ENCODE measurements around the gene DOCK3.
"Not testable (repeated sequence)": the region's sequence is repeated elsewhere in the genome, so short reads cannot be mapped to it uniquely, and the experiment has no call there.

DOCK3 gene

DNA sequence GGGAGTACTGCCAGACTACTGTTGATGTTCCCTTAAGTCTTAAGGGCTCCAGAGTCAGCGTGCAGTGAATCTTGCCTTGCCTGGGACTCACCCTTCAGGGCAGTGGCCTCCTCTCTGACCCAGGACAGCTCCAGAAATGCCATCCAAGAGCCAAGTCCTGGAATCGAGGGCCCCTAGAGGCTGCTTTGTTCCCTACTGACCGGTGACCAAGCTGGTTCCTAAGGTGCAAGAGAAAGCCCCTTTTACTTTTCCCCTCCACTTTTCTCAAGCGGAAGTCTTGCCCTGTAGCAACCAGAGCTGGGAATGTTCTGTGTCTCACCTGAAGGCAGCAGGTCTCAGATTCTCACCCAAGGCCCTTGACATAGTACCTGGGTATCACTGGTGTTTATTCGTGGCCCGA, 238.0 kb downstream of the DOCK3 start:
- H3K4me3 ChIP-seq (ENCODE audit: low read depth in 1 of 2, low read length in 2 of 2) = no peak overlapping the region

DNA sequence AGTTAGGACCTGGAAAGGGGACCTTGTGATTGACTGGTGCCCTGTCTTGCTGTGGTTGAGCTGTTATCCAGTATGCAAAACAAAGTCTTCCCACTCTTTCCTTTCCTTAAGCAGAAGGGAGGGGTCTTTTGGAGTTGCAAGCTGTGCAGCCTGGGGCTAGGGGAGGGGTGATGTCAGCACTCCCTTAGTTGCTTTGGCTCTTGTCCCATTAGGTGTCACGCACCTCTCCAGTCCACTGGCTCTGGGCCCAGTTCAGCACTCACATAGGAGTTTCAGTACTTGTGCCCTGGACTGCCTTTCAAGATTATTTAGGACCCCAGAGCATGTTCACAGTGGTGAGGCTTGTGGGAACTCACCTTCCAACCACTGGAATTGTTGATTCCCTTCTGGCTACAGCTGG, 238.5 kb downstream of the DOCK3 start:
- H3K36me3 ChIP-seq (ENCODE audit: control insufficient read depth in 1 of 2, insufficient read depth in 2 of 2, low read length in 2 of 2) = no peaks in the 10 kb centered on the region
- H3K4me3 ChIP-seq (ENCODE audit: low read depth in 1 of 2, low read length in 2 of 2) = no peak overlapping the region
- no peaks in the 10 kb centered on the region for H3K27me3 ChIP-seq (ENCODE audit: low read depth, low read length)
- H3K9me3 ChIP-seq (ENCODE audit: control insufficient read depth in 1 of 2, low read length in 2 of 2) = peaks cover 0 to 3% of the 10 kb centered on the region in 2 donors
- H3K4me1 ChIP-seq (ENCODE audit: control insufficient read depth in 1 of 2, insufficient read depth in 2 of 2, low read length in 2 of 2) = no peaks in the 10 kb centered on the region
- no peak overlapping the region for H3K27ac ChIP-seq (ENCODE audit: low read length)

More for the DNA sequence above, 238.0 kb downstream of the DOCK3 start:
- no peaks in the 10 kb centered on the region for H3K4me1 ChIP-seq (ENCODE audit: control insufficient read depth in 1 of 2, insufficient read depth in 2 of 2, low read length in 2 of 2)
- no peaks in the 10 kb centered on the region for H3K36me3 ChIP-seq (ENCODE audit: control insufficient read depth in 1 of 2, insufficient read depth in 2 of 2, low read length in 2 of 2)
- no peak overlapping the region for H3K27ac ChIP-seq (ENCODE audit: low read length)
- no peaks in the 10 kb centered on the region for H3K27me3 ChIP-seq (ENCODE audit: low read depth, low read length)
- H3K9me3 ChIP-seq (ENCODE audit: control insufficient read depth in 1 of 2, low read length in 2 of 2) = peaks cover 0 to 3% of the 10 kb centered on the region in 2 donors

DNA sequence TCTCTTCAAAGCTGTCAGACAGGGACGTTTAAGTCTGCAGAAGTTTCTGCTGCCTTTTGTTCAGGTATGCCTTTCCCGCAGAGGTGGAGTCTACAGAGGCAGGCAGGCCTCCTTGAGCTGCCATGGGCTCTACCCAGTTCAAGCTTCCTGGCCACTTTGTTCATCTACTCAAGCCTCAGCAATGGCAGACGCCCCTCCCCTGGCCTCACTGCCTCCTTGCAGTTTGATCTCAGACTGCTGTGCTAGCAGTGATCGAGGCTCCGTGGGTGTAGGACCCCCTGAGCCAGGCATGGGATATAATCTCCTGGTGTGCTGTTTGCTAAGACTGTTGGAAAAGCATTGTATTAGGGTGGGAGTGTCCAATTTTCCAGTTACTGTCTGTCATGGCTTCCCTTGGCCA, 247.3 kb downstream of the DOCK3 start:
- H3K4me1 ChIP-seq (ENCODE audit: control insufficient read depth in 1 of 2, insufficient read depth in 2 of 2, low read length in 2 of 2); H3K4me3 ChIP-seq (ENCODE audit: low read depth in 1 of 2, low read length in 2 of 2); H3K9me3 ChIP-seq (ENCODE audit: control insufficient read depth in 1 of 2, low read length in 2 of 2): not testable (repeated sequence)

DNA sequence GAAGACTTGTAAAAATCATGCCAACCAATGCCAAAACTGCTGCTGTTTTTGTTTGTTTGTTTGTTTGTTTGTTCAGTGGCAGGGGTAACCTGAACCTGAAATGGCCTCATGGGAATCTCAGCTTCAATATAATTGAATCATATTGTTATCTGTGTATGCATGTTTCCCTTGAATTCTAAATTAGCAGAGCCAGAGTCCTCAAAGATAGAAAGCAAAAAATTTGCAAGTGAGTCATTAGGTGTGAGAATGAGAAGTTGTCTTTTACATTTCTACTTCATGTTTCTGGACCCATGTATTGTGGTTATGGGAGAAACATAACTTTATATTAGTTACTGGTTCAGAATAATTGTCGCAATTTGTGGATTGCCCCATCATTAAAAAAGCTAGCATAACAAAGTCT, 249.2 kb downstream of the DOCK3 start:
- Histone ChIP-seq H3K36me3 (ENCODE audit: control insufficient read depth in 1 of 2, insufficient read depth in 2 of 2, low read length in 2 of 2) (no peaks in the 10 kb centered on the region), H3K27ac (ENCODE audit: low read length) (no peak overlapping the region), H3K9me3 (ENCODE audit: control insufficient read depth in 1 of 2, low read length in 2 of 2) (peaks cover 0 to 8% of the 10 kb centered on the region in 2 donors), H3K27me3 (ENCODE audit: low read depth, low read length) (no peaks in the 10 kb centered on the region), H3K4me3 (ENCODE audit: low read depth in 1 of 2, low read length in 2 of 2) (no peak overlapping the region), H3K4me1 (ENCODE audit: control insufficient read depth in 1 of 2, insufficient read depth in 2 of 2, low read length in 2 of 2) (no peaks in the 10 kb centered on the region)

More for the DNA sequence above, 247.3 kb downstream of the DOCK3 start:
- H3K27me3 ChIP-seq (ENCODE audit: low read depth, low read length); H3K27ac ChIP-seq (ENCODE audit: low read length); H3K36me3 ChIP-seq (ENCODE audit: control insufficient read depth in 1 of 2, insufficient read depth in 2 of 2, low read length in 2 of 2): not testable (repeated sequence)

DNA sequence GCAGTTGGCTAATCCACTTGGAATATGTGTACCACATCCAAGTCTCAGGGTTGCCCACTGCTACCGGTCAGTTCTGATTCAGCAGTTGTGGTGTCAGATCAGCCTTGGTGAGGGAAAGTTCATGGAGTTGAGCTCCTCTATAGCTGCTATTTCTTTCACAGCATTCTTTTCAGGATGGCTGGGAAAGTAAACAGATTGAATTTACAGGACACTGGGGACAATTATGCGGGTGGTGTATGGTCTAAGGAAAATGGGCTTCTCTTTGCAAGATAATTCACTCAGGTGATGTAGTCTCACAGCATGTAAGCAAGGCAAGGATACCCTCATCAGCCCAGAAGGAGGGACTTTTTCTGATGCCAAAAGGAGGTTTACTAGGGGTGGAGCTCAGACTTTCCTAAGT, 249.9 kb downstream of the DOCK3 start:
- Histone ChIP-seq H3K27me3 (ENCODE audit: low read depth, low read length) (no peaks in the 10 kb centered on the region), H3K27ac (ENCODE audit: low read length) (no peak overlapping the region), H3K4me1 (ENCODE audit: control insufficient read depth in 1 of 2, insufficient read depth in 2 of 2, low read length in 2 of 2) (no peaks in the 10 kb centered on the region), H3K36me3 (ENCODE audit: control insufficient read depth in 1 of 2, insufficient read depth in 2 of 2, low read length in 2 of 2) (no peaks in the 10 kb centered on the region), H3K9me3 (ENCODE audit: control insufficient read depth in 1 of 2, low read length in 2 of 2) (peaks cover 0 to 8% of the 10 kb centered on the region in 2 donors), H3K4me3 (ENCODE audit: low read depth in 1 of 2, low read length in 2 of 2) (no peak overlapping the region)

DNA sequence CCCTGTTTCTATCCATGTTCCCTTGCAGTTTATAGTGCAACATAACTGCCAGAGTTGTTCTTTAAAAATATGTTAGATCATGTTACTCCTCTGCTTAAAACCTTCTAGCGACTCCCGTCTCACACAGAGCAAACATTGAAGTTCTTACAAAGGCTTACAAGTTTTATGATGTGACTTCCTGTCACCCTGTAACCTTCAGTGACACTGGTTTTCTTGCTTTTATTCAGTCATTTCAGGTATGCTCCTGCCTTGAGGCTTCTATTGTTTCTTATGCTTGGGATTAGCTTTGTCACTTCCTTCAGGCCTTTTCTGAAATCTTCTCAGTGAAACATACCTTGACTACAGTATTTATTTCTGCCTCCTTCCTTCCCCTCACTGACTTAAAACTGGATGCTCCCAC, 252.1 kb downstream of the DOCK3 start:
- H3K36me3 ChIP-seq (ENCODE audit: control insufficient read depth in 1 of 2, insufficient read depth in 2 of 2, low read length in 2 of 2) = no peaks in the 10 kb centered on the region
- peaks cover 0 to 6% of the 10 kb centered on the region in 2 donors for H3K9me3 ChIP-seq (ENCODE audit: control insufficient read depth in 1 of 2, low read length in 2 of 2)
- no peaks in the 10 kb centered on the region for H3K27me3 ChIP-seq (ENCODE audit: low read depth, low read length)
- H3K4me1 ChIP-seq (ENCODE audit: control insufficient read depth in 1 of 2, insufficient read depth in 2 of 2, low read length in 2 of 2) = no peaks in the 10 kb centered on the region
- H3K4me3 ChIP-seq (ENCODE audit: low read depth in 1 of 2, low read length in 2 of 2) = no peak overlapping the region
- H3K27ac ChIP-seq (ENCODE audit: low read length) = no peak overlapping the region

DNA sequence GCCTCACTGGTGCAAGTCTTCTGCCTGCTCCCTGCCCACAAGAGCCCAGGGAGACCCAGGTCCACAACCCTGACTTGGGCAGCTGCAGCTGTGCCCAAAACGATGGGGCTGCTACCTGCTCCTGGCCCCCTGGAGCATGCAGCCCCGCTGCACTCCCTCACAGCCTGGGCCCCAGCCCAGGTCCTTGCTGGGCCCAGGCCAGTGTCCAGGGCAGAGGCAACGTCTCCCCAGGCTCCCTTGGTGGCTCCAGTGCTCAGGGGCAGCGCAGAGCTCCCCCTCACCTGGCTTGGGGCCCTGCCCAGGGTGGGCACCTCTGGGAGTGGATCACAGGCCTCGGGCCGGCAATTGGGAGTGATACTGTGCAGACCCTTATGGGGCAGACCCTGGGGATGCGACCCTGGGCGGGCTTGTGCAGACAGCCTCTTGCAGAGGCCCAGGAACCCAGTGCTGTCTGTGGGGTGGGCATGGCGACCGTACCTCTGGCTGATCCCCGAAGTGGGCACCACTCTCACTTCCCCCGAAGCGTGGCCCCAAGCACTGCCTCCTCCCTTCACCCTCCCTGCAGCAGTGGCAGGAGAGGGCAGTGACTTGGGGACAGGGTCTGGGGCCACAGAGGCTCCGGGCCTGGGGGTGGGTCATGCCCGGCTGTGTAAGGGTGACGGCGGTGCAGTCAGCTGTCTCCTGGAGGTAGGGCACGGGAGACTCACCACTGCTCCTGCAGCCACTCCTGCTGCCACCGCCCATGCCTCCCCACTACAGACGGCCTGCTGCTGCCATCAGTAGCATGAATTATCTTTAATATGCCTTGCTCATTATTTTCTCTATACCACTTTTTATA, 255.9 kb downstream of the DOCK3 start:
- H3K27me3 ChIP-seq (ENCODE audit: low read depth, low read length) = no peaks in the 10 kb centered on the region
- H3K36me3 ChIP-seq (ENCODE audit: control insufficient read depth in 1 of 2, insufficient read depth in 2 of 2, low read length in 2 of 2) = peaks cover 0 to 5% of the 10 kb centered on the region in 2 donors
- peaks cover 0 to 5% of the 10 kb centered on the region in 2 donors for H3K9me3 ChIP-seq (ENCODE audit: control insufficient read depth in 1 of 2, low read length in 2 of 2)
- H3K4me3 ChIP-seq (ENCODE audit: low read depth in 1 of 2, low read length in 2 of 2) = no peak overlapping the region
- H3K27ac ChIP-seq (ENCODE audit: low read length) = no peak overlapping the region
- H3K4me1 ChIP-seq (ENCODE audit: control insufficient read depth in 1 of 2, insufficient read depth in 2 of 2, low read length in 2 of 2) = no peaks in the 10 kb centered on the region

DNA sequence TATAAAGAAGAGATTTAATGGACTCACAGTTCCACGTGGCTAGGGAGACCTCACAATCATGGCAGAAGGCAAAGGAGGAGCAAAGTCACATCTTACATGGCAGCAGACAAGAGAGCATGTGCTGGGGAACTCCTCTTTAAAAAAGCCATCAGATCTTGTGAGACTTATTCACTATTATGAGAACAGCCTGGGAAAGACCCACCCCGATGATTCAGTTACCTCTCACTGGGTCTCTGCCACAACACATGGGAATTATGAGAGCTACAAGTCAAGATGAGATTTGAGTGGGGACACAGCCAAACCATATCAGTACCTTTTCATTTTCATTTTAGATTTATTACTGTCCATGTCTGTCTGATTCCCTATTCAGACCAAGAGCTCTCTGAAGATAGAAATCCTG, 258.2 kb downstream of the DOCK3 start:
- not testable (repeated sequence) for H3K27ac ChIP-seq (ENCODE audit: low read length); H3K36me3 ChIP-seq (ENCODE audit: control insufficient read depth in 1 of 2, insufficient read depth in 2 of 2, low read length in 2 of 2); H3K4me3 ChIP-seq (ENCODE audit: low read depth in 1 of 2, low read length in 2 of 2); H3K9me3 ChIP-seq (ENCODE audit: control insufficient read depth in 1 of 2, low read length in 2 of 2); H3K27me3 ChIP-seq (ENCODE audit: low read depth, low read length); H3K4me1 ChIP-seq (ENCODE audit: control insufficient read depth in 1 of 2, insufficient read depth in 2 of 2, low read length in 2 of 2)

DNA sequence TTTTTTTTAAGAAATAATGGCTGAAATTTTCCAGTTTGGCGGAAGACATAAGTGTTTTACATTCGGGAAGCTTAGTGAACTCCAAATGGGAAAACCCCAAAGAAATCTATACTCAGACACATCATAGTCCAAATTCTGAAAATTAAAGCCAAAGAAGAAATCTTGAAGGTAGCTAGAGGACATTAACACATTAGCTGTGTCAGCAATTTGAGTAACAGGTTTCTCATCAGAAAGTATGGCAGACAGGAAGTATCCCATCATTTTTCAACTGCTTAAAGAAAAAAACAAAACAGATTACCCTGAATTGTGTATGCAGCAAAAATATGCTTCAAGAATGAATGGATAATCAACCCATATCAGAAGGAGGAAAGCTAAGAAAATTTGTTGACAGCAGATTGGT, 261.7 kb downstream of the DOCK3 start:
- Histone ChIP-seq H3K4me3 (ENCODE audit: low read depth in 1 of 2, low read length in 2 of 2) (no peak overlapping the region), H3K27me3 (ENCODE audit: low read depth, low read length) (no peaks in the 10 kb centered on the region), H3K27ac (ENCODE audit: low read length) (no peak overlapping the region), H3K9me3 (ENCODE audit: control insufficient read depth in 1 of 2, low read length in 2 of 2) (peaks cover 0 to 6% of the 10 kb centered on the region in 2 donors), H3K36me3 (ENCODE audit: control insufficient read depth in 1 of 2, insufficient read depth in 2 of 2, low read length in 2 of 2) (peaks cover 0 to 5% of the 10 kb centered on the region in 2 donors), H3K4me1 (ENCODE audit: control insufficient read depth in 1 of 2, insufficient read depth in 2 of 2, low read length in 2 of 2) (no peaks in the 10 kb centered on the region)

DNA sequence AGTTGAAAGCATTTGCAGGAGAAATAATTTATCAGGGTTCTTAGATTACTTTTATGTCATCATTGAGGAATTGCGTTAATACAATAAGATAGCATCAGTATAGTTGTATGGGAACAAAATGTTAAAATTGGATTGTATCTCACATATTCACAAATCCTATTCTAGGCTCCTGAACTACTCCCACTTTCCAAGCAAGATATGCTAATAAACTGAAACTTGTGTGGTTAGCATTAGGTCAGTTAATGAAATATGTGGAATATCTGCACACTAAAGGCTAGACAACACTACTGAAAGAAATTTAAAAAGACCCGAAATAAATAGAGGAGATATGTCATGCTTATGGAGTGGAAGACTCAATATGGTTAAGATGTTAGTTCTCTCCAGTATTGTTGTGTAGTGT, 272.7 kb downstream of the DOCK3 start:
- H3K27me3 ChIP-seq (ENCODE audit: low read depth, low read length) = no peaks in the 10 kb centered on the region
- H3K36me3 ChIP-seq (ENCODE audit: control insufficient read depth in 1 of 2, insufficient read depth in 2 of 2, low read length in 2 of 2) = no peaks in the 10 kb centered on the region
- H3K4me1 ChIP-seq (ENCODE audit: control insufficient read depth in 1 of 2, insufficient read depth in 2 of 2, low read length in 2 of 2) = no peaks in the 10 kb centered on the region
- no peak overlapping the region for H3K4me3 ChIP-seq (ENCODE audit: low read depth in 1 of 2, low read length in 2 of 2)
- no peaks in the 10 kb centered on the region for H3K9me3 ChIP-seq (ENCODE audit: control insufficient read depth in 1 of 2, low read length in 2 of 2)
- no peak overlapping the region for H3K27ac ChIP-seq (ENCODE audit: low read length)

DNA sequence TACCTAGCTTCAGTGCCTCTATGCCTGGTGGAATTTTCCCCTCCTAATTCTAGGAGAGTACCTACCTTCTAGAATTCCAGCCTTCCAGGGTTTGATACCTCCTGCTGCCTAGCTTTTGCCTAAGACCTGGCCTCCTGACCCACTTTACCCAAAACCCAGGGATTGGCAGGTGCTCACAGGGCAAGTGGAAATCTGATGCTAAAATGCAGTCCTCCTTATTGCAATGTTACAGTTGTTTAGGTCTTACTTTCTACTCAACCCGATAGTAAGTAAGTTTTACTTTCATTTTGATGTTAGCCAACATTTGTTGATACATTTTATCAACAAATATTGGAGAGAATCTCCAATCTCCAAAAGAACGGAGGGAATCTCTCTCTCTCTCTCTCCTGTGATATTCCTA, 275.9 kb downstream of the DOCK3 start:
- H3K27me3 ChIP-seq (ENCODE audit: low read depth, low read length) = no peaks in the 10 kb centered on the region
- no peaks in the 10 kb centered on the region for H3K9me3 ChIP-seq (ENCODE audit: control insufficient read depth in 1 of 2, low read length in 2 of 2)
- H3K36me3 ChIP-seq (ENCODE audit: control insufficient read depth in 1 of 2, insufficient read depth in 2 of 2, low read length in 2 of 2) = no peaks in the 10 kb centered on the region
- H3K27ac ChIP-seq (ENCODE audit: low read length) = no peak overlapping the region
- H3K4me3 ChIP-seq (ENCODE audit: low read depth in 1 of 2, low read length in 2 of 2) = peak overlapping the region in 1 of 2 donors; percentile 50
- H3K4me1 ChIP-seq (ENCODE audit: control insufficient read depth in 1 of 2, insufficient read depth in 2 of 2, low read length in 2 of 2) = no peaks in the 10 kb centered on the region
